GM12892 (cell line): ENCODE measurements around the gene CACNA1E.

Experiments
- POLR2A ChIP-seq: IDR thresholded peaks from 2 replicates; pipeline ENCODE4 v1.6.1; 2011; ENCODE audit warnings: low read depth, low read length, control low read depth
- POLR2AphosphoS5 ChIP-seq: IDR thresholded peaks from 2 replicates; pipeline ENCODE4 v1.6.1; 2011; ENCODE audit warnings: low read depth, low read length, control low read depth
- TAF1 ChIP-seq: IDR thresholded peaks from 2 replicates; pipeline ENCODE4 v1.6.1; 2011; ENCODE audit warnings: low read depth, mild to moderate bottlenecking, control low read depth, low read length, borderline replicate concordance

- TF ChIP-seq POLR2A (no peak), TAF1 (no peak), POLR2AphosphoS5 (no peak)
Observed at GRCh38 chr1:181630398-181630797, 147.1 kb downstream of the CACNA1E start.
